GM18909 (cell line): Measurements from ENCODE around the gene PCSK4.

Source experiments
- ATAC-seq: cut with Tn5 transposase; IDR thresholded peaks from one replicate; pipeline ENCODE4 v1.9.1; 2021; ENCODE audit warnings: mild to moderate bottlenecking; ENCODE audit not compliant: unreplicated experiment, poor library complexity

PCSK4 gene

GRCh38 chr19:1472231-1473084, 17.7 kb downstream of the PCSK4 start:
- no peak for ATAC-seq

GRCh38 chr19:1471515-1472160, 18.5 kb downstream of the PCSK4 start:
- no peak for ATAC-seq

- no peak for ATAC-seq
These were observed 19.1 kb downstream of the PCSK4 start for GRCh38 chr19:1471010-1471514.

GRCh38 chr19:1470305-1471009, 19.7 kb downstream of the PCSK4 start:
- no peak for ATAC-seq

- no peak for ATAC-seq
These were observed 20.2 kb downstream of the PCSK4 start for GRCh38 chr19:1470055-1470304.

GRCh38 chr19:1469255-1470054, 20.7 kb downstream of the PCSK4 start:
- no peak for ATAC-seq

GRCh38 chr19:1468821-1469254, 21.3 kb downstream of the PCSK4 start:
- ATAC-seq, result no peak

- no peak for ATAC-seq
These were observed 21.8 kb downstream of the PCSK4 start for GRCh38 chr19:1468274-1468820.

- no peak for ATAC-seq
These were observed 22.5 kb downstream of the PCSK4 start for GRCh38 chr19:1467490-1468273.

- no peak for ATAC-seq
These were observed 23.0 kb downstream of the PCSK4 start for GRCh38 chr19:1467215-1467489.

- ATAC-seq, result no peak
These were observed 23.5 kb downstream of the PCSK4 start for GRCh38 chr19:1466461-1467214.

- no peak for ATAC-seq
These were observed 24.1 kb downstream of the PCSK4 start for GRCh38 chr19:1466018-1466460.

- ATAC-seq, result no peak
These were observed 24.7 kb downstream of the PCSK4 start for GRCh38 chr19:1465191-1466016.

GRCh38 chr19:1461862-1462261, 28.3 kb downstream of the PCSK4 start:
- no peak for ATAC-seq

- no peak for ATAC-seq
These were observed 29.8 kb downstream of the PCSK4 start for GRCh38 chr19:1460033-1460995.

- no peak for ATAC-seq
These were observed 30.7 kb downstream of the PCSK4 start for GRCh38 chr19:1459479-1459878.

GRCh38 chr19:1457892-1458291, 32.3 kb downstream of the PCSK4 start:
- no peak for ATAC-seq
